Measurements from ENCODE around the gene ATXN2L.
A peak's percentile ranks its signal among the peaks of the same experiment; 100 is the strongest.

Gene ATXN2L

DNA sequence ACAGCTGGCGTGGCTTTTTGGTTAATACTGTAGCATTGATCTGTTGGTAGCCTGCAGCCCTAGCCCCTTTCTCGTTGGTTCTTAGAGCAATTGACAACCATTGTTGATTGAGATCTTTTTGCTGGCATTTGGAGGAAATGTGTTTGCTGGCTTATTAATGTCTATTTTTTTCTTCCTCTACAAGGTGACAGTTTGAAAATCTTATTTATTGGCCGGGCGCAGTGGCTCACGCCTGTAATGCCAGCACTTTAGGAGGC, 1.8 kb downstream of the ATXN2L start:
- POLR2A ChIA-PET, result interaction anchor here (1.0 to 4.0 kb wide), 6 partner anchors 14 to 126 kb away, joined by 4 to 39 read pairs (median 6); partner anchors contain the start of genes NFATC2IP and TUFM
- H3K36me3 ChIP-seq (ENCODE audit: control insufficient read depth in 2 of 2, insufficient read depth in 1 of 2, low read length in 2 of 2), result peaks cover 46 to 54% of the 10 kb centered on the region in 2 experiments
- H3K4me3 ChIP-seq (ENCODE audit: low read depth, low read length), result peak overlapping the region; percentile 89
- peaks cover 6% of the 10 kb centered on the region; the same call in 1 of the 2 replicates for H3K4me1 ChIP-seq (ENCODE audit: control insufficient read depth, insufficient read depth, low read length)
- H3K9me3 ChIP-seq (ENCODE audit: control insufficient read depth, insufficient read depth, low read depth, low read length), result no peaks in the 10 kb centered on the region
- CTCF ChIA-PET, result no interaction called here
- H3K27ac ChIP-seq (ENCODE audit: extremely low read depth, low read depth, low read length), result peak overlapping the region; percentile 99
- TF ChIP-seq ZSCAN16 (tag by site-specific recombination; IDR thresholded peaks at IDR 0.05), result no peak
- TF ChIP-seq KLF16 (tag by site-specific recombination; IDR thresholded peaks at IDR 0.05), result 0 out of 2 replicates have a peak, but pooled peaks have one; percentile 1
- TF ChIP-seq, protein P1, sequence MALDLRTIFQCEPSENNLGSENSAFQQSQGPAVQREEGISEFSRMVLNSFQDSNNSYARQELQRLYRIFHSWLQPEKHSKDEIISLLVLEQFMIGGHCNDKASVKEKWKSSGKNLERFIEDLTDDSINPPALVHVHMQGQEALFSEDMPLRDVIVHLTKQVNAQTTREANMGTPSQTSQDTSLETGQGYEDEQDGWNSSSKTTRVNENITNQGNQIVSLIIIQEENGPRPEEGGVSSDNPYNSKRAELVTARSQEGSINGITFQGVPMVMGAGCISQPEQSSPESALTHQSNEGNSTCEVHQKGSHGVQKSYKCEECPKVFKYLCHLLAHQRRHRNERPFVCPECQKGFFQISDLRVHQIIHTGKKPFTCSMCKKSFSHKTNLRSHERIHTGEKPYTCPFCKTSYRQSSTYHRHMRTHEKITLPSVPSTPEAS (tag by site-specific recombination; IDR thresholded peaks at IDR 0.05), result no peak
- TF ChIP-seq ZBTB7A (tag by site-specific recombination; IDR thresholded peaks at IDR 0.05; ENCODE audit: low read depth), result no peak
- no peak for TF ChIP-seq ZNF670 (tag by site-specific recombination; IDR thresholded peaks at IDR 0.05; ENCODE audit: low read depth)
- TF ChIP-seq ZXDB (tag by site-specific recombination; IDR thresholded peaks at IDR 0.05), result no peak
- TF ChIP-seq ZNF280C (tag by site-specific recombination; IDR thresholded peaks at IDR 0.05), result no peak
- TF ChIP-seq MEIS1 (CRISPR knock-in tag; IDR thresholded peaks at IDR 0.05; ENCODE audit: borderline replicate concordance), result no peak
- TF ChIP-seq ZNF10 (tag by site-specific recombination; IDR thresholded peaks at IDR 0.05), result no peak
- TF ChIP-seq ZNF341 (tag by site-specific recombination; IDR thresholded peaks at IDR 0.05; ENCODE audit: low read depth), result no peak
- TF ChIP-seq ZNF112 (tag by site-specific recombination; IDR thresholded peaks at IDR 0.05), result no peak
- no peak for TF ChIP-seq ZNF560 (tag by site-specific recombination; IDR thresholded peaks at IDR 0.05; ENCODE audit: borderline replicate concordance)
- no peak for TF ChIP-seq ZNF624 (tag by site-specific recombination; IDR thresholded peaks at IDR 0.05)
- no peak for TF ChIP-seq RBAK (tag by site-specific recombination; IDR thresholded peaks at IDR 0.05)
- TF ChIP-seq, protein P2, sequence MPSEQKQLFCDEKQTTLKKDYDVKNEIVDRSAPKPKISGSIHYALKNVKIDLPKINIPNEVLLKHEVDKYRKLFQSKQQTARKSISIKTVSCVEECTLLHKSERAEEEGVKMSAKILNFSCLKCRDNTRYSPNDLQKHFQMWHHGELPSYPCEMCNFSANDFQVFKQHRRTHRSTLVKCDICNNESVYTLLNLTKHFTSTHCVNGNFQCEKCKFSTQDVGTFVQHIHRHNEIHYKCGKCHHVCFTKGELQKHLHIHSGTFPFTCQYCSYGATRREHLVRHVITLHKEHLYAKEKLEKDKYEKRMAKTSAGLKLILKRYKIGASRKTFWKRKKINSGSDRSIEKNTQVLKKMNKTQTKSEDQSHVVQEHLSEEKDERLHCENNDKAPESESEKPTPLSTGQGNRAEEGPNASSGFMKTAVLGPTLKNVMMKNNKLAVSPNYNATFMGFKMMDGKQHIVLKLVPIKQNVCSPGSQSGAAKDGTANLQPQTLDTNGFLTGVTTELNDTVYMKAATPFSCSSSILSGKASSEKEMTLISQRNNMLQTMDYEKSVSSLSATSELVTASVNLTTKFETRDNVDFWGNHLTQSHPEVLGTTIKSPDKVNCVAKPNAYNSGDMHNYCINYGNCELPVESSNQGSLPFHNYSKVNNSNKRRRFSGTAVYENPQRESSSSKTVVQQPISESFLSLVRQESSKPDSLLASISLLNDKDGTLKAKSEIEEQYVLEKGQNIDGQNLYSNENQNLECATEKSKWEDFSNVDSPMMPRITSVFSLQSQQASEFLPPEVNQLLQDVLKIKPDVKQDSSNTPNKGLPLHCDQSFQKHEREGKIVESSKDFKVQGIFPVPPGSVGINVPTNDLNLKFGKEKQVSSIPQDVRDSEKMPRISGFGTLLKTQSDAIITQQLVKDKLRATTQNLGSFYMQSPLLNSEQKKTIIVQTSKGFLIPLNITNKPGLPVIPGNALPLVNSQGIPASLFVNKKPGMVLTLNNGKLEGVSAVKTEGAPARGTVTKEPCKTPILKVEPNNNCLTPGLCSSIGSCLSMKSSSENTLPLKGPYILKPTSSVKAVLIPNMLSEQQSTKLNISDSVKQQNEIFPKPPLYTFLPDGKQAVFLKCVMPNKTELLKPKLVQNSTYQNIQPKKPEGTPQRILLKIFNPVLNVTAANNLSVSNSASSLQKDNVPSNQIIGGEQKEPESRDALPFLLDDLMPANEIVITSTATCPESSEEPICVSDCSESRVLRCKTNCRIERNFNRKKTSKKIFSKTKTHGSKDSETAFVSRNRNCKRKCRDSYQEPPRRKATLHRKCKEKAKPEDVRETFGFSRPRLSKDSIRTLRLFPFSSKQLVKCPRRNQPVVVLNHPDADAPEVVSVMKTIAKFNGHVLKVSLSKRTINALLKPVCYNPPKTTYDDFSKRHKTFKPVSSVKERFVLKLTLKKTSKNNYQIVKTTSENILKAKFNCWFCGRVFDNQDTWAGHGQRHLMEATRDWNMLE (tag by site-specific recombination; conservative IDR thresholded peaks at IDR 0.05; ENCODE audit: low read depth), result no peak
- TF ChIP-seq ZNF48 (tag by site-specific recombination; IDR thresholded peaks at IDR 0.05), result no peak
- TF ChIP-seq, protein P3, sequence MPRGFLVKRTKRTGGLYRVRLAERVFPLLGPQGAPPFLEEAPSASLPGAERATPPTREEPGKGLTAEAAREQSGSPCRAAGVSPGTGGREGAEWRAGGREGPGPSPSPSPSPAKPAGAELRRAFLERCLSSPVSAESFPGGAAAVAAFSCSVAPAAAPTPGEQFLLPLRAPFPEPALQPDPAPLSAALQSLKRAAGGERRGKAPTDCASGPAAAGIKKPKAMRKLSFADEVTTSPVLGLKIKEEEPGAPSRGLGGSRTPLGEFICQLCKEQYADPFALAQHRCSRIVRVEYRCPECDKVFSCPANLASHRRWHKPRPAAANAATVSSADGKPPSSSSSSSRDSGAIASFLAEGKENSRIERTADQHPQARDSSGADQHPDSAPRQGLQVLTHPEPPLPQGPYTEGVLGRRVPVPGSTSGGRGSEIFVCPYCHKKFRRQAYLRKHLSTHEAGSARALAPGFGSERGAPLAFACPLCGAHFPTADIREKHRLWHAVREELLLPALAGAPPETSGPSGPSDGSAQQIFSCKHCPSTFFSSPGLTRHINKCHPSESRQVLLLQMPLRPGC (tag by site-specific recombination; IDR thresholded peaks at IDR 0.05), result no peak
- no peak for TF ChIP-seq ZNF530 (tag by site-specific recombination; IDR thresholded peaks at IDR 0.05; ENCODE audit: low read depth)
- peak; percentile 18; the same call in 1 of the 2 replicates for TF ChIP-seq ZNF2 (tag by site-specific recombination; IDR thresholded peaks at IDR 0.05)
- no peak for TF ChIP-seq ZNF202 (tag by site-specific recombination; IDR thresholded peaks at IDR 0.05; ENCODE audit: borderline replicate concordance)
- no peak for TF ChIP-seq ZNF658 (tag by site-specific recombination; IDR thresholded peaks at IDR 0.05)
- TF ChIP-seq ZSCAN23 (tag by site-specific recombination; IDR thresholded peaks at IDR 0.05), result no peak
- 0 out of 2 replicates have a peak, but pooled peaks have one; percentile 3 for TF ChIP-seq ZNF324 (tag by site-specific recombination; IDR thresholded peaks at IDR 0.05)
- TF ChIP-seq, protein P4, sequence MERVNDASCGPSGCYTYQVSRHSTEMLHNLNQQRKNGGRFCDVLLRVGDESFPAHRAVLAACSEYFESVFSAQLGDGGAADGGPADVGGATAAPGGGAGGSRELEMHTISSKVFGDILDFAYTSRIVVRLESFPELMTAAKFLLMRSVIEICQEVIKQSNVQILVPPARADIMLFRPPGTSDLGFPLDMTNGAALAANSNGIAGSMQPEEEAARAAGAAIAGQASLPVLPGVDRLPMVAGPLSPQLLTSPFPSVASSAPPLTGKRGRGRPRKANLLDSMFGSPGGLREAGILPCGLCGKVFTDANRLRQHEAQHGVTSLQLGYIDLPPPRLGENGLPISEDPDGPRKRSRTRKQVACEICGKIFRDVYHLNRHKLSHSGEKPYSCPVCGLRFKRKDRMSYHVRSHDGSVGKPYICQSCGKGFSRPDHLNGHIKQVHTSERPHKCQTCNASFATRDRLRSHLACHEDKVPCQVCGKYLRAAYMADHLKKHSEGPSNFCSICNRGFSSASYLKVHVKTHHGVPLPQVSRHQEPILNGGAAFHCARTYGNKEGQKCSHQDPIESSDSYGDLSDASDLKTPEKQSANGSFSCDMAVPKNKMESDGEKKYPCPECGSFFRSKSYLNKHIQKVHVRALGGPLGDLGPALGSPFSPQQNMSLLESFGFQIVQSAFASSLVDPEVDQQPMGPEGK (tag by site-specific recombination; IDR thresholded peaks at IDR 0.05), result no peak
- TF ChIP-seq ZNF660 (tag by site-specific recombination; IDR thresholded peaks at IDR 0.05), result no peak
- no peak for TF ChIP-seq ZNF571 (tag by site-specific recombination; IDR thresholded peaks at IDR 0.05)
